ENCODE data around the gene CSK.

The CSK gene

DNA sequence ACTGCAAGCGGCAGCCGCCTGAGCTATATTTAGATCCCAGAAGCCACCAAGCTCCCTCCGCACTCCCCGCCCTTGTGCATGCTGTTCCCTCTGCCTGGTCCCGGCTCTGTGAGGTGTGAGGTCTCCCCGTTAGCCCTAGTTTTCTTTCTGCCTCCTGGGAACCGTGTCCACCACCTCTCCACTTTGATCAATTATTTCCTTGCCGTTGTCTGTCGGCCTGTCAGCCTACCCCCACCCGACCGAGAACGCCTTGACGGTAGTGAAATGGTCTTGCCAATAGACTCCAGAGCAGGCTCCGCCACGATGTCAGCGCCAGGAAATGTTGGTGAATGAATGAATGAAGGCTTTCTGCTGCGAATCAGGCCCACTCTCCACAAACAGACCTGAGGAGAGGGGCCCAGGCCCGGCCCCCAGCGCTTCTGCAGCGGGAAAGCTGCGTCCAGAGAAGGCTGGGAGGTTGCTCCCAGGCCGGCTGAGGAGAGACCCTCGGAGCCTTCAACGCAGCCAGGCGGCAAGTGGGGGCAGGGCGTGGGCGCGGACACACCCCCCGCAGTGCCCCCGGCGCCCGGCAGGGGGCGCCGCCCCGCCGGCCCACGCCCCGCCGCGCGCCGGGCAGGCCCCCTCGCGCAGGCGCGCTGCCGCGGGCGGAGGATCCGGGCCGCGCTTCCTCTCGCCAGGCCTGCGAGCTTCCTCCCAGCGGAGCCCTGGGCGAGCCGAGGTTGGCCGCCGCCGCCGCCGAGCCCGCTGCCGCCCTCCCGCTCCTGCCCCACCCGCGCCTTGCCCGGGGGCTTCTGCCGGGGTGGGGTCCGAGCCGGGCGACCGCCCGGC lies at the start of gene CSK:
Gene CSK, plus strand, starts transcription at position 650 of the 828 bp plus-strand sequence. CDS start 16,218 bp downstream, outside the sequence.
- in situ Hi-C loops (cut with HindIII; ENCODE audit: low sequenced_read_pairs), result no loop called here

DNA sequence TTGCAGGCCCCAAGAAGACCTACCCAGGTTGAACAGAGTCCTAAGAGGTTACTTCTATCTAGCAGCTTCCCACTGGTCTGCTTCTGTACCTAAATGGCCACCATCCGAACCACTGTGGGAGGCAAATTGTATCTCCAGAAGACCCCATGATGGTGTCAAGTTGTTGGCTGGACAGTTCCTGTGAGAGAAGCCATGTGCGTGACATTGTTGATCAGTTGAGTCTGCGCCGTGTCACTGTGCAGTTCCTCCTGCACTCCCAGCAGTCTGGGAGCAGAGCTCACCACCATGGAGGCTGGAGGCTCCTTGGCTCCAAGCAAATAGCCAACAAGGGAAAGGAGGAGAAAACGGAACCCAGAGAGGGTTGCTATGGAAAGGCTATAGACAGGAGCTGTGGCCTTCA lies 49.0 kb upstream of the CSK start:
- in situ Hi-C loops (cut with HindIII; ENCODE audit: low sequenced_read_pairs), result no loop called here

DNA sequence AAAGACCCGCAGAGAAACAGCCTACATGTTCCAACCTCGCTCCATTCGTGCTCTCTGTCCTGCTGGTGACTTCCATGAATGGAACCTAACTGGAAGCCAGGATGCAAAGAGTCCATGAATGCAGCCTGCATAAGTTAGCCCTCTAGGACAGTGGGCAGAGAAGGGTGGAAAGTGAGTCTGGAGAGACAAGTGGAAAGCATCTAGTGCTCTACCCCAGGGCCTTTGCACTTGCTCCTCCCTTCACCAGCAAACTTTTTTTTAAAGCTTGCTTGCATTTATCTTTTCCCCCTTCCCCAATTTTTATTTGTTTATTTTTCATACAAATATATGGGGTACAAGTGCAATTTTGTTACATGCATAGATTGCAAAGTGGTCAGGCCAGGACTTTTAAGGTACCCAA lies 48.6 kb upstream of the CSK start:
- in situ Hi-C loops (cut with HindIII; ENCODE audit: low sequenced_read_pairs), result no loop called here

DNA sequence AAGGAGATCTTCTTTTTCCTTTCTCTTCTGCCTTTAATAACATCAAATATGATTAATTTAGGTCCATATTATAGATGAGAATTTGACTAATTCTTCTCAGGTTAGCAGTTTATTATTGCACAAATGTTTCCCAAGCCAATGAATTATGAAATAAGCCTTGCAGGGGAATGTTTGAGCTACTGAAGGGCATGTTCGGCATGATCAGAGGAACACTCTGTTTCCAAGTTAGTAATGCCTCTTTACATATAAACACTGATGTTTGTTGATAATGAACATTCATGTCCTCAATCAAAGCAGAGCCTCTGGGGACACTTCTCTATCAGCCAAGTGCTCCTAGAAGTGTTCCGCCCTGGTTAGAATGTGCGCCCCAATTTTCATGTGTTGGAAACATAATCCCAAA lies 46.6 kb upstream of the CSK start:
- in situ Hi-C loops (cut with HindIII; ENCODE audit: low sequenced_read_pairs), result loop anchor here (5.0 kb wide), 1 partner anchor 37 kb away; no protein-coding TSS in a partner anchor

DNA sequence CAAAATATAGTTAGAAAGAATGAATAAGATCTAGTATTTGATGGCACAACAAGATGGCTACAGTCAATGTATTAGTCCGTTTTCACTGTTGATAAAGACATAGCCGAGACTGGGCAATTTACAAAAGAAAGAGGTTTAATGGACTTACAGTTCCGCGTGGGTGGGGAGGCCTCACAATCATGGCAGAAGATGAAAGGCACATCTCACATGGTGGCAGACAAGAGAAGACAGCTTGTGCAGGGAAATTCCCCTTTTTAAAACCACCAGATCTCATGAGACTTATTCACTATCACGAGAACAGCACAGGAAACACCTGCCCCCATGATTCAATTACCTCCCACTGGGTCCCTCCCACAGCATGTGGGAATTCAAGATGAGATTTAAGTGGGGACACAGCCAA lies 43.6 kb upstream of the CSK start:
- in situ Hi-C loops (cut with HindIII; ENCODE audit: low sequenced_read_pairs), result loop anchor here (5.0 kb wide), 1 partner anchor 34 kb away; no protein-coding TSS in a partner anchor

DNA sequence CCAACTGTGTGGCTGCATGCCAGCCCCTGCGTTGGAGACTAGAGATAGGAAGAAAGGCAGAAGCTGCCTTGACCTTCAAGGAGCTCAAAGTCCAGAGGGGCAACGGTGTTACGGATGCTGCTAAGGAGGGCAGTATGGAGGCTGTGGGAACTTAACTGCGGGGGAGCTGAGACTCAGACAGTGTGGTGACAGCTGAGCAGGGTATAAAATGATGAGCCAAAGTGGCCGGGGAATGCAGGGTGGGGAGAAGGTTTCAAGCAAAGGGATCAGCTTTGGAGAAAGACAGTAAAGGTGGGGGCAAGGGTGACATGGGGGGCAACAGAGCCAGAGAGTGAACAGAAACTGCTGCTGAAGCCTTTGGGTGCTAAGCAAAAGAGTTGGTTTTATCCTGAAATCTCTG lies 39.5 kb upstream of the CSK start:
- in situ Hi-C loops (cut with HindIII; ENCODE audit: low sequenced_read_pairs), result no loop called here

DNA sequence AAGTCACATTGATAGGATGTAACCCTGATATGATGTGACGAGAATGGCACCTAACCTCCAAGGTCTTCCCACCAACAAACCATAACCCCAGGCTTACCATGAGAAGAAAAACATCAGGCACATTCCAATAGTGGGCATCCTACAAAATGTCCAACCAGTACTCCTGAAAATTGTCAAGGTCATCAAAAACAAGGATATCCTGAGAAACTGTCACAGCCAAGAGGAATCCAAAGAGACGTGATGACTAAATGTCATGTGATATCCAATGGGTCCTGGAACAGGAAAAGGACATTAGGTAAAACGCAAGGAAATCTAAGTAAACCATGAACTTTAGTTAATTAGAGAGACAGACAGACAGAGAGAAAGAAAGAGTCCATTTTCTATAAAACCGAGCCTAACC lies 35.5 kb upstream of the CSK start:
- in situ Hi-C loops (cut with HindIII; ENCODE audit: low sequenced_read_pairs), result no loop called here

DNA sequence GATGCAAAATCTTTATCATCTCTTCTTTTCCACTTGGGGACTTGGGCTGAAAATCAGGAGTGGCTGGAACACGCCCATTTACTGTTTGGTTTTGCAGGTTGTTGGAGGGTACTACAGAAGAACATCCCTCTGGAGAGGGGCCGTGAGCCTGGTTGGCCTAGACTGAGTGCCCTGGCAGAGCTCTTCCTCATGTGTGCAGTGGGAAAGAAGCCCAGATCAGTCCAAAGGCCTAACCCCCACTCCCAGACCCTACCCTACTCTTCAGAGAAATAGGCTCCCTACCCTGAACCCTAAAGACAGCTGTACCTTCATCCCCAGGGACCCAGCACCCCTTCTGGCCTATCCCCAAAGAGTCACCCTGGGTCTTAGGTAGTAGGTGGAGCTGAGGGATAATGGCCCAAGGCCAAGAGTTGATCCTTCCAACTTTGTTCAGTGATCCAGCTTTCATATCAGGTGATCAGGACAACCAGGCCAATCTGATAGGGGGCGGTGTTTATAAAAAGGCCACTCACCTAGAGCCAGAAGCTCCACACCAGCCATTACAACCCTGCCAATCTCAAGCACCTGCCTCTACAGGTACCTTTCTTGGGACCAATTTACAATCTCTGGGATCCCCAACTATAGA lies 33.4 kb upstream of the CSK start, which contains the start of gene CYP1A2:
Gene CYP1A2, plus strand, starts transcription at position 524 of the 625 bp plus-strand sequence. CDS start 894 bp downstream, outside the sequence.
- in situ Hi-C loops (cut with HindIII; ENCODE audit: low sequenced_read_pairs), result no loop called here

DNA sequence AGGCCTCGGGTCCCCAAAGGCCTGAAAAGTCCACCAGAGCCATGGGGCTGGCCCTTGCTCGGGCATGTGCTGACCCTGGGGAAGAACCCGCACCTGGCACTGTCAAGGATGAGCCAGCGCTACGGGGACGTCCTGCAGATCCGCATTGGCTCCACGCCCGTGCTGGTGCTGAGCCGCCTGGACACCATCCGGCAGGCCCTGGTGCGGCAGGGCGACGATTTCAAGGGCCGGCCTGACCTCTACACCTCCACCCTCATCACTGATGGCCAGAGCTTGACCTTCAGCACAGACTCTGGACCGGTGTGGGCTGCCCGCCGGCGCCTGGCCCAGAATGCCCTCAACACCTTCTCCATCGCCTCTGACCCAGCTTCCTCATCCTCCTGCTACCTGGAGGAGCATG lies 32.0 kb upstream of the CSK start:
- in situ Hi-C loops (cut with HindIII; ENCODE audit: low sequenced_read_pairs), result loop anchor here (10.0 kb wide), 1 partner anchor 65 kb away; the partner anchor contains the start of gene LMAN1L

DNA sequence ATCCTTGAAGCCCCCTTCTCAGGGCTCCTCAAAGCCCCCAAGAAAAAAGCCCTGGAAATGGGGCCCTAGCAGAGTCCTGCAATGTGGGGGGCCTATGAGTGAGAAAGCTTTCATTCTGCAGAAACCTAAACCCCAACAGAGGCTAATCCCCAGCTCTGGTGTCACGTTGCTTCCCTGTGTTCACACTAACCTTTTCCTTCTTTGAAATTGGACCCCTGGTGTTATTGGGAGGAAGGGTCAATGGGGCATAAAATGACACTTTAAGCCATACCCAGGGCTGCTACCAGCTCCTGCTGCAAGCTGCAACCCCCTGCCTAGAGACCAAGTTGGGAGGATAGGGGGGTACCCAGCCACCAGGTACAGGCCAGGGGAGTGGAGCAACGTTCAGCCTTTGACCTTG lies 31.1 kb upstream of the CSK start:
- in situ Hi-C loops (cut with HindIII; ENCODE audit: low sequenced_read_pairs), result loop anchor here (10.0 kb wide), 1 partner anchor 64 kb away; the partner anchor contains the start of gene LMAN1L

DNA sequence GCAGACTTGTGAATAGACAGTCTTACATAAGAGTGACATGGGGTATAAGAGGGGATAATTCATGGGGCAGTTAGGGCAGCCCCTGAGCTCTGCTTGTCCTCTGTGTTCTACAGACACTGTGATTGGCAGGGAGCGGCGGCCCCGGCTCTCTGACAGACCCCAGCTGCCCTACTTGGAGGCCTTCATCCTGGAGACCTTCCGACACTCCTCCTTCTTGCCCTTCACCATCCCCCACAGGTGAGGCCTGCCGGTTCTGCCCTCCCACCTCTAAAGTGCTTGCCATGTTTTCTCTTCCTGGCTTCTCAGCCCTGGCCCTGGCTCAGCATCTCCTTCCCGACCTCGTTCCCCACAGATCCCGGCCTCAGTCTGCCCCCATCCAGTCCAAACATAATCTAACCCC lies 29.9 kb upstream of the CSK start:
- in situ Hi-C loops (cut with HindIII; ENCODE audit: low sequenced_read_pairs), result loop anchor here (10.0 kb wide), 1 partner anchor 63 kb away; the partner anchor contains the start of gene LMAN1L

DNA sequence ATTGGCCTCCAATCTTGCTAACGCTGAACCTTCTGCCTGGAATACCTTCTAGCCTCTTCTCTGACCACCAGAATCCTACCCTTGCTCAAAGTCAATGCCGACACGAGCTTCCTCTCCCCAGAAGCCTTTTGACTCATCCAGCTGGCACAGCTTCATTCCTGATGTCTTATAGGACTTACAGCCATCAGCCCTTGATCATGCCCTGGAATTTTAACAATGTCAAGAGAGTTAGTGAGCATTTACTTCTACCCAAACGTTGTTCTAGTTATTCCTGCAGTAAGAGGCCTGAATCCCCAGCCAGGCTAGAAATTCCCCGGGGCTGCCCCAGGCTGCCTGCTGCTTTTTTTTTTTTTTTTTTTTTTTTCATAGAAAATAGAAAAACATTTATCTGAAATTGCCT lies 29.3 kb upstream of the CSK start:
- in situ Hi-C loops (cut with HindIII; ENCODE audit: low sequenced_read_pairs), result loop anchor here (10.0 kb wide), 1 partner anchor 62 kb away; the partner anchor contains the start of gene LMAN1L

DNA sequence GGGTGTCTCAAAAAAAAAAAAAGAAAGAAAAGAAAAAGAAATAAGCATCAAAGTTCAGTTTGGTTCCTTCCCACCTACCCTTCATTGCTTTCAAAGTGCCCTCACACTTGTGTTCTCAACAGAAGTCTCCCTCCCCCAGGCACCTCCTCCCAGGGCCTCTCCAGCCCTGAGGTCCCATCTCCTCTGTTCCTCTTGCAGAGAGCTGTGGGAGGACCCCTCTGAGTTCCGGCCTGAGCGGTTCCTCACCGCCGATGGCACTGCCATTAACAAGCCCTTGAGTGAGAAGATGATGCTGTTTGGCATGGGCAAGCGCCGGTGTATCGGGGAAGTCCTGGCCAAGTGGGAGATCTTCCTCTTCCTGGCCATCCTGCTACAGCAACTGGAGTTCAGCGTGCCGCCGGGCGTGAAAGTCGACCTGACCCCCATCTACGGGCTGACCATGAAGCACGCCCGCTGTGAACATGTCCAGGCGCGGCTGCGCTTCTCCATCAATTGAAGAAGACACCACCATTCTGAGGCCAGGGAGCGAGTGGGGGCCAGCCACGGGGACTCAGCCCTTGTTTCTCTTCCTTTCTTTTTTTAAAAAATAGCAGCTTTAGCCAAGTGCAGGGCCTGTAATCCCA lies 27.2 kb upstream of the CSK start:
- in situ Hi-C loops (cut with HindIII; ENCODE audit: low sequenced_read_pairs), result loop anchor here (5.0 to 10.0 kb wide), 2 partner anchors 60 to 382 kb away; partner anchors contain the start of gene LMAN1L

DNA sequence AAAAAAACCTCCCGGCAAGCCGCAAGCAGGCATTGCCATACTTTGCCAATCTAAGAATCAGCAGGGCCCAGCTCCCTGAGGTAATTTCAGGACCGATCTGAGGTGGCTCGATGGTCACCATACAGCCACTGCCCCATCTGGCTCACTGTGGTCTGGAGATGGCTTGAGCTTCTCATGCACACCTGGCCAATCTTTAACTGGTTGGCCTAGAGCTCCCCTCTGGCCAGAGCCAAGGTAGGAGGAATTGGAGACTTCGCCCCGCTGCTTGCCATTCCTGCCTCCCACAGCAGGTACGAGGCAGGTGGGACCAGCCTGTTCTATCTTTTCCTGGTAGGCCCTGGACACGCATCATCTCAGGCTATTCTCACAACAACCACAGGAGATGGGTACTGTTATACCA lies 23.1 kb upstream of the CSK start:
- in situ Hi-C loops (cut with HindIII; ENCODE audit: low sequenced_read_pairs), result loop anchor here (5.0 to 10.0 kb wide), 2 partner anchors 56 to 386 kb away; partner anchors contain the start of gene LMAN1L

DNA sequence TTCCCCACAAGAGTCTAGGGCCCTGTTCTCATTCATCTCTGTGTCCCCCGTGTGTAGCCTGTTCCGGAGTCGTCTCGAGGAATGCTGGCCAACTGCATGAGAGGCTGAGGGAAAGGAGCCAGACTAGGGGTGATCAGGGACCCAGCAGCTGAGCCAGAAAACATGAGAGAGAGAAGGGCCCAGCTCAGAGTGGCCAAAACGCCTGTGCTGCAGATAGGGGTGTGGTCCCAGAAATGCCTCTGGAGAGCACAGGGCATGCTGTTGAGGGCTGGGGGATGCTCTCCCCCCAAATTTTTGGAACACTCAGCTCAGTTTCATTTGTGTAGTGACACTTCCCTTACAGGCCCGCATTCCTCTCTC lies 19.1 kb upstream of the CSK start:
- in situ Hi-C loops (cut with HindIII; ENCODE audit: low sequenced_read_pairs), result no loop called here

DNA sequence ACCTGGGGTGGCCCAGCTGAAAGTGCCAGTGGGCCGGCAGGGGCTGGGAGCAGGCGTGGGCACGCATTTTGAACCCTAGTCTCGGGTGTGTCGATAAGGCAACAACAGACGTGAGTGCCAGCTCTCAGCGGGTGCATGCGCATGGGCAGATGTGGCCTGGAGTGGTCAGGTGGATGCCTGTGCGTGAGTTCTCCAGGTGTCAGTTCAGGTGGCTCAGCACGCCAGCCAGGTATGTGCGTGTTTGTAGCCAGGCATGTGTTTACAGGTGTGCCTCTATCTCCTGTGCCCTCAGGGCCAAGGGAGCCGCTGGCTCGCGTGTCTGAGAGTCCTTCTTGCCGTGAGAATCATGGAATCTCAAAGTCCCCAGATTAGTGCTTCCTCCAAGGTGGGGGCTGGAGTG lies 18.5 kb upstream of the CSK start:
- in situ Hi-C loops (cut with HindIII; ENCODE audit: low sequenced_read_pairs), result no loop called here

DNA sequence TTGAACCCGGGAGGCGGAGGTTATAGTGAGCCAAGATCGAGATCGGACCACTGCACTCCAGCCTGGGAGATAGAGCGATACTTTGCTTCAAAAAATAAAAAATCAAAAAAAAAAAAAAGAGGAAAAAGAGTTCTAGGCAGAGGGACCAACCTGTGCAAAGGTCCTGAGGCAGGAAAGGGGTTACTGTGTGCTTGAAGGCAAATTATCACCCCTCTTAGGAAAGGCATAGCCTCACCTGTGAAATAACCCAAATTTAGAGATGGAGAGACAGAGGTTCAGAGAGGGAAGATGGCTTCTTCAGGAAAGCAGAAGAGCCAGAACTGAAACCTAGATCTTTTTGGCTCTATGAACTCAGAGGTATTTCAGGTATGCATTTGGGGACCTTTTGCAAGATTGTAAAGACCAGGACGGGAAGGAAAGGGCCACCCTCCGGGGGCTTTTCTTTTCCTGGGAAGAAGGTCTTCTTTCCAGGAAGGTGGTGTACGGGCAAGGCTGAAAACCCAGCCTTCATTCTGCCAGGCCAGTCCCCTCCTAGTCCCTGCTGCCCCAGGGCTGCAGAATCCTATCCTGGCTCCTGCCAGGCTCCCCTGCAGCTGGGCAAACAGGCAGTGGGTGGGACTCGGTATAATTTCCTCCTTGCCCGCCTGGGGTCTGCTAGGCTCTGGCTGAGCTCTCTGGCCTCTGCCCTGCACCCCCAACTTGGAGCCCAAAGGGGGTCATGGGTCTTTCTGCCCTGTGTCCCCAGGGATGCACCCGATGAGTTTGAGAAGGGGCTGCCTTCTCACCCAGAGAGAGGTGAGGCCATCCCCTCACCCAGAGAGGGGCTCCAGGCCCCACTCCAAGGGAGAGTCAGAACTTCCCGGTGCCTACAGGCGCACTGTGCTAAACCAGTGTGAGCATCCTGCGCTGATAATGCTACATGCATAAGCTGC lies 14.4 kb upstream of the CSK start:
- in situ Hi-C loops (cut with HindIII; ENCODE audit: low sequenced_read_pairs), result no loop called here

DNA sequence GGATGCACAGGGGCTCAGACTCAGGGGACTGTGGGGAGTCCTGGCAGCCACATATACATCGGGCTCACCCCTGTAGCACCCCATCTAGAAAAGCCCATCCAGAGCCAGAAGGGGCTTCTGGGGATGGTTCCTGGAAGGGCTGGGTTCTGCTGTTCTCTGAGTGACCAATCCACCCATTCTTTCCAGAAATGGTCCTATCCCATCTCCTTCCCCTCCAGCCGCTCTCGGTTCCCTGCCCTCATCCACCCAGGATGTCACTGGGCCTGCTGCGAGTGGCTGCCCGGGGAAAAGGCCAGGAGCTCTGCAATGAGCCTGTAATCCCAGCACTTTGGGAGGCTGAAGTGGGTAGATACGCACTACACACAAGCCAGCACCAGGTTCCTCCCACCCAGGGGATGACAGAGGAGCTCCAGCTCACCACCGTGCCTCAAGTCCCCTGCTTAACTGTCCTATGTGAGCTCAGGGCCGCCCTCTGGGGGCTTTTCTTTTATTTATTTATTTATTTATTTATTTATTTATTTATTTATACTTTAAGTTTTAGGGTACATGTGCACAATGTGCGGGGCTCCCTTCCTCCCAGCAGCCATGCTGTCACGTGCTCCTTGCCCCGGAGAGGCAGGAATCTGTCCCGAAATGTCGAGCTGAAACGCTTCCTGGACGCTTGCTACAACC lies 13.6 kb upstream of the CSK start:
- in situ Hi-C loops (cut with HindIII; ENCODE audit: low sequenced_read_pairs), result no loop called here

DNA sequence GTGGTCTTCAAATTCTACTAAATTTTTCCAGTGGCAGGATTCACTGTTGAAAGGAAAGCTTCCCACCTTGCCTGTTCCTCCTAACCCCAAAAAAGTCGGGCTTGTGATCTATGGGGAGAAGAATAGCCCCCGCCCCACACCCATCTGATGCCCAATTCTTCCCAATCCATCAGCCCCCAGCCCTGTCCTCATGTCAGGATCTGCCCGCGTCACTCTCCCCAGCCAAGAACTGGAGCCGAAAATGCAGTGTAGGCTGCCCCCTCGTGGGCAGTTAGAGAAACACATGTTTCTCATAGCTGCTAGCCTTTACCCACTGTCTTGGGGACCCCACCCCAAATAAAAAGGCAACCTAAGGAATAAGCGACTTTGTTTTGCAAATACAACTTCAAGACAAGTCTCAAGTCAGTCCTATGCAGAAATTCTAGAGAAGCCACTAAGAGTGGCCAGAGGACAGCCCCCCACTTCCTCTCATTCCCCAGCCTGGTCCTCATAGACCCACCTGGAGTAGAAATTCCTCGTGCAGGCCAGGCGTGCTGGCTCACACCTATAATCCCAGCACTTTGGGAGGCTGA lies 13.0 kb upstream of the CSK start:
- in situ Hi-C loops (cut with HindIII; ENCODE audit: low sequenced_read_pairs), result no loop called here

All from endothelial cell of hepatic sinusoid (primary cell).